ENCODE results near the gene SLC24A3. TPM values are rescaled to one million over a fixed set of nuclear protein-coding genes. Genes with fewer than 3 reads are reported as not detected.

The SLC24A3 gene
- total RNA-seq, 1 donor from 2014 or later, result 0.08 TPM

DNA sequence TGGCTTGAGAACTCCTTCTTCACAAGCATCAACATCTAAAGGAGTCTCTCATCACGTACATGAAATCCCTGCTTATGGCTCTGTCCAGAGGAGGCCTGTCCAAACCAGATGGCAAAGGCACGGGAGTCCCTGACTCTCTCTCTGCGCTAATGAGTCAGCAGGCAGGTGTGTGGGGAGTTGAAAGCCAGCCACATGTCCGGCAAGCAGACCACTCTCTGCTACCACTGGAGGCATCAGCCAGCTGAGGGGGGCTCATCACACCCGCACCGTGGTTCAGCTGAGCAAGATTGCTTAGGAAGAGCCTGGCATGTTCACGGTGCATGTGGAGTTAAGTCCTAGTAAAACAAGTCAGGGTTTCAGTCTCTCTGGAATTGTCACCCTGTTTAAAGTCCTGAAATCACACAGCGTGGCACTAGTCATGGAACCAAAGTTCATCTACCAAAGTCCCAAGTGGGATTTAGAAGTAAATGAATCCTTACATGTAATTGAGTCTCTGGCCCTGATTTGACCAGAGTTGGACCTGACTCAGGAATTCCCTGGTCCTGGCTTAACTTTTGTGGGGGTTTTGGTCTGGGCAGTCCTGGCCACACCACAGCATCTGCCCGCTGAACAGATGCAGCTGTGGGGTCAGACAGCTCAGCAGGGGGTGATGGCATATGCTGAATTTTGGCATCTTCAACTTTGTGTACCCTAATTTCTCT lies 390.4 kb downstream of the SLC24A3 start:
- Histone ChIP-seq H3K27me3 (ENCODE audit: control insufficient read depth, insufficient read depth, low read length) (no peaks in the 10 kb centered on the region), H3K4me3 (ENCODE audit: low read depth, low read length) (no peak overlapping the region), H3K36me3 (ENCODE audit: control insufficient read depth, insufficient read depth, low read length) (no peaks in the 10 kb centered on the region)
- TF ChIP-seq, protein P1, sequence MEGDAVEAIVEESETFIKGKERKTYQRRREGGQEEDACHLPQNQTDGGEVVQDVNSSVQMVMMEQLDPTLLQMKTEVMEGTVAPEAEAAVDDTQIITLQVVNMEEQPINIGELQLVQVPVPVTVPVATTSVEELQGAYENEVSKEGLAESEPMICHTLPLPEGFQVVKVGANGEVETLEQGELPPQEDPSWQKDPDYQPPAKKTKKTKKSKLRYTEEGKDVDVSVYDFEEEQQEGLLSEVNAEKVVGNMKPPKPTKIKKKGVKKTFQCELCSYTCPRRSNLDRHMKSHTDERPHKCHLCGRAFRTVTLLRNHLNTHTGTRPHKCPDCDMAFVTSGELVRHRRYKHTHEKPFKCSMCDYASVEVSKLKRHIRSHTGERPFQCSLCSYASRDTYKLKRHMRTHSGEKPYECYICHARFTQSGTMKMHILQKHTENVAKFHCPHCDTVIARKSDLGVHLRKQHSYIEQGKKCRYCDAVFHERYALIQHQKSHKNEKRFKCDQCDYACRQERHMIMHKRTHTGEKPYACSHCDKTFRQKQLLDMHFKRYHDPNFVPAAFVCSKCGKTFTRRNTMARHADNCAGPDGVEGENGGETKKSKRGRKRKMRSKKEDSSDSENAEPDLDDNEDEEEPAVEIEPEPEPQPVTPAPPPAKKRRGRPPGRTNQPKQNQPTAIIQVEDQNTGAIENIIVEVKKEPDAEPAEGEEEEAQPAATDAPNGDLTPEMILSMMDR (IDR thresholded peaks at IDR 0.05; ENCODE audit: insufficient read depth, low read length, poor library complexity, severe bottlenecking), result no peak
- no peak for DNase-seq (ENCODE audit: low read depth)

GRCh38 chr20:19603376-19603750 lies 390.9 kb downstream of the SLC24A3 start:
- TF ChIP-seq, protein P1 (IDR thresholded peaks at IDR 0.05; ENCODE audit: insufficient read depth, low read length, poor library complexity, severe bottlenecking), result no peak
- DNase-seq (ENCODE audit: low read depth), result no peak
- Histone ChIP-seq H3K4me3 (ENCODE audit: low read depth, low read length) (no peak overlapping the region), H3K36me3 (ENCODE audit: control insufficient read depth, insufficient read depth, low read length) (no peaks in the 10 kb centered on the region), H3K27me3 (ENCODE audit: control insufficient read depth, insufficient read depth, low read length) (no peaks in the 10 kb centered on the region)

- no peak for DNase-seq (ENCODE audit: low read depth)
These were observed 393.5 kb downstream of the SLC24A3 start for GRCh38 chr20:19605786-19606485.

GRCh38 chr20:19609642-19610223 lies 397.3 kb downstream of the SLC24A3 start:
- Histone ChIP-seq H3K4me3 (ENCODE audit: low read depth, low read length) (no peak overlapping the region), H3K36me3 (ENCODE audit: control insufficient read depth, insufficient read depth, low read length) (no peaks in the 10 kb centered on the region), H3K27me3 (ENCODE audit: control insufficient read depth, insufficient read depth, low read length) (no peaks in the 10 kb centered on the region)
- peak; percentile 18 for DNase-seq (ENCODE audit: low read depth)
- TF ChIP-seq, protein P1 (IDR thresholded peaks at IDR 0.05; ENCODE audit: insufficient read depth, low read length, poor library complexity, severe bottlenecking), result no peak

More at GRCh38 chr20:19605786-19606485, 393.5 kb downstream of the SLC24A3 start:
- H3K4me3 ChIP-seq (ENCODE audit: low read depth, low read length), result no peak overlapping the region
- TF ChIP-seq, protein P1 (IDR thresholded peaks at IDR 0.05; ENCODE audit: insufficient read depth, low read length, poor library complexity, severe bottlenecking), result no peak
- no peaks in the 10 kb centered on the region for H3K36me3 ChIP-seq (ENCODE audit: control insufficient read depth, insufficient read depth, low read length)
- no peaks in the 10 kb centered on the region for H3K27me3 ChIP-seq (ENCODE audit: control insufficient read depth, insufficient read depth, low read length)

GRCh38 chr20:19615629-19616028 lies 403.2 kb downstream of the SLC24A3 start:
- Histone ChIP-seq H3K27me3 (ENCODE audit: control insufficient read depth, insufficient read depth, low read length) (no peaks in the 10 kb centered on the region), H3K4me3 (ENCODE audit: low read depth, low read length) (no peak overlapping the region), H3K36me3 (ENCODE audit: control insufficient read depth, insufficient read depth, low read length) (no peaks in the 10 kb centered on the region)
- no peak for DNase-seq (ENCODE audit: low read depth)
- TF ChIP-seq, protein P1 (IDR thresholded peaks at IDR 0.05; ENCODE audit: insufficient read depth, low read length, poor library complexity, severe bottlenecking), result no peak
